Neural cell (in vitro differentiated cells): ENCODE results near the gene RNF223. TPM values are rescaled to one million over a fixed set of nuclear protein-coding genes. Genes with fewer than 3 reads are reported as not detected.

Experiments
- H2AFZ ChIP-seq: fragments of 200-600, 300-800 bp; sonication (generic), shearing (Covaris generic); 2 replicates; pipeline ENCODE4 v1.6.0; 2014; ENCODE audit warnings: low read depth, mild to moderate bottlenecking, antibody characterized with exemption, low read length, moderate library complexity
- H3F3A ChIP-seq: fragments of 200-600 bp; shearing (Covaris generic); 2 replicates; pipeline ENCODE4 v1.6.1; 2016; ENCODE audit warnings: mild to moderate bottlenecking, moderate library complexity, mixed read lengths, antibody characterized with exemption, low read length; ENCODE audit not compliant: insufficient read depth, poor library complexity, severe bottlenecking
- H3K27ac ChIP-seq: fragments of 200-600, 300-800 bp; sonication (generic), shearing (Covaris generic); 2 replicates; pipeline ENCODE4 v1.5.1; 2014; ENCODE audit warnings: mild to moderate bottlenecking, low read length, moderate library complexity
- H3K27me3 ChIP-seq: fragments of 300-800, 200-600 bp; sonication (generic), shearing (Covaris generic); 2 replicates; pipeline ENCODE4 v1.6.0; 2014; ENCODE audit warnings: mild to moderate bottlenecking, low read depth, low read length, moderate library complexity; ENCODE audit not compliant: insufficient read depth
- H3K36me3 ChIP-seq: fragments of 300-800, 200-600 bp; sonication (generic), shearing (Covaris generic); 2 replicates; pipeline ENCODE4 v1.5.1; 2014; ENCODE audit warnings: mild to moderate bottlenecking, antibody characterized with exemption, low read length, moderate library complexity; ENCODE audit not compliant: insufficient read depth
- H3K4me2 ChIP-seq: fragments of 300-800, 200-600 bp; sonication (generic), shearing (Covaris generic); 2 replicates; pipeline ENCODE4 v1.6.0; 2014; ENCODE audit warnings: mild to moderate bottlenecking, low read length
- H3K4me3 ChIP-seq: fragments of 300-800, 200-600 bp; sonication (generic), shearing (Covaris generic); 2 replicates; pipeline ENCODE4 v1.5.1; 2014; ENCODE audit warnings: mild to moderate bottlenecking, low read length, moderate library complexity
- H3K79me2 ChIP-seq: fragments of 200-600 bp; shearing (Covaris generic); replicated peaks from 2 replicates; pipeline ENCODE4 v1.6.0; 2014; ENCODE audit warnings: mild to moderate bottlenecking, low read length, moderate library complexity; ENCODE audit not compliant: insufficient read depth
- H3K9ac ChIP-seq: fragments of 300-800, 200-600 bp; sonication (generic), shearing (Covaris generic); 2 replicates; pipeline ENCODE4 v1.6.1; 2016; ENCODE audit warnings: mild to moderate bottlenecking, low read length, mixed read lengths
- H3K9me2 ChIP-seq: fragments of 200-600 bp; shearing (Covaris generic); 2 replicates; pipeline ENCODE4 v1.6.1; 2016; ENCODE audit warnings: mild to moderate bottlenecking, low read length, mixed read lengths; ENCODE audit not compliant: insufficient read depth
- H3K9me3 ChIP-seq: fragments of 200-600, 300-800 bp; sonication (generic), shearing (Covaris generic); 2 replicates; pipeline ENCODE4 v1.6.1; 2016; ENCODE audit warnings: mild to moderate bottlenecking, mixed run types, low read length, moderate library complexity, mixed read lengths
- H4K20me1 ChIP-seq: fragments of 200-600 bp; shearing (Covaris generic); 2 replicates; pipeline ENCODE4 v1.6.1; 2016; ENCODE audit warnings: mild to moderate bottlenecking, mixed run types; ENCODE audit not compliant: insufficient read depth
- EP300 ChIP-seq: fragments of 450-650 bp; conservative IDR thresholded peaks from 2 replicates; pipeline ENCODE4 v1.6.1; 2014; ENCODE audit warnings: antibody characterized with exemption, mild to moderate bottlenecking, moderate library complexity; ENCODE audit not compliant: poor library complexity, severe bottlenecking
- EZH2 ChIP-seq: fragments of 200-600, 300-800 bp; shearing (Covaris generic), sonication (generic); IDR thresholded peaks from 2 replicates; pipeline ENCODE4 v1.6.1; 2014; ENCODE audit warnings: antibody characterized with exemption, low read length, borderline replicate concordance, mild to moderate bottlenecking; ENCODE audit not compliant: insufficient read depth, poor library complexity, severe bottlenecking
- MXI1 ChIP-seq: fragments of 450-650 bp; conservative IDR thresholded peaks from 2 replicates; pipeline ENCODE4 v1.6.1; 2014; ENCODE audit warnings: antibody characterized with exemption, mild to moderate bottlenecking; ENCODE audit not compliant: poor library complexity, severe bottlenecking
- POLR2AphosphoS5 ChIP-seq: IDR thresholded peaks from 2 replicates; pipeline ENCODE4 v1.6.1; 2012
- RAD21 ChIP-seq: fragments of 450-650 bp; conservative IDR thresholded peaks from 2 replicates; pipeline ENCODE4 v1.6.1; 2014; ENCODE audit warnings: antibody characterized with exemption, mild to moderate bottlenecking, moderate library complexity
- SMC3 ChIP-seq: fragments of 450-650 bp; conservative IDR thresholded peaks from 2 replicates; pipeline ENCODE4 v1.6.1; 2014; ENCODE audit warnings: antibody characterized with exemption, mild to moderate bottlenecking, moderate library complexity; ENCODE audit not compliant: poor library complexity
- TAF1 ChIP-seq: IDR thresholded peaks from 2 replicates; pipeline ENCODE4 v1.6.1; 2012; ENCODE audit warnings: low read depth
- polyA plus RNA-seq: library from polyadenylated mRNA; depleted of rRNA; stranded (reverse); fragments of >200 nt; gene quantifications from 2 replicates; pipeline ENCODE4 v1.2.3, GENCODE V29; 2014
- TF ChIP-seq, protein P1 (sequence below): IDR thresholded peaks from 2 replicates; pipeline ENCODE4 v1.6.1; 2012; ENCODE audit warnings: borderline replicate concordance
- TF ChIP-seq, protein P2 (sequence below): fragments of 450-650 bp; IDR thresholded peaks from 2 replicates; pipeline ENCODE4 v1.5.1; 2014; ENCODE audit warnings: antibody characterized with exemption, mild to moderate bottlenecking, moderate library complexity; ENCODE audit not compliant: poor library complexity, severe bottlenecking

The RNF223 gene
- polyA plus RNA-seq, 1 donor from 2014 or later = not detected

DNA sequence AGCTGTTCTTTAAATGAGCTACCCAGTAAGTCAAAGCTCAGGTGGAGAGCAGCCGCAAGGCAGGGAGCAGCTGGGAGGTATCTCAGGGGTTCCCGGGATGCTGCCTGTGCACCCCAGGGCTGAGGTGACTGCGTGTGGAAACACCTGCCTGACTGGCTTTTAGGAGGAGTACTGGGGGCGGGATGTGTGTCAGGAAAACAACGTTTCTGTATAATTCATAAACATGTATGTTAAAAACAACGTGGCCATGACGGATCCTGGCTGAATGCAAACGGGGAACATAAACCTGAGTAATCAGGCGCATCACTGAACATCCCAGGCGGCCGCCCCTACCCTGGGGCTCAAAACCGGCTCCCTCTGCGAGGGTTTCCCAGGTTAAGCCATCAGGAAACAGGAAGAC is 40.3 kb upstream of the RNF223 start:
- Histone ChIP-seq H3K27me3 (peaks cover 5% of the 10 kb centered on the region), H3K79me2 (no peaks in the 10 kb centered on the region), H3K36me3 (no peaks in the 10 kb centered on the region), H3K27ac (no peak overlapping the region), H3K9ac (no peak overlapping the region), H3F3A (no peaks in the 10 kb centered on the region), H2AFZ (no peak overlapping the region), H3K9me3 (no peaks in the 10 kb centered on the region), H3K4me2 (no peak overlapping the region), H3K4me3 (peak overlapping the region; percentile 81), H3K9me2 (no peaks in the 10 kb centered on the region), H4K20me1 (no peaks in the 10 kb centered on the region)
- no peak for TF ChIP-seq MXI1
- no peak for TF ChIP-seq RAD21
- TF ChIP-seq SMC3 = no peak
- TF ChIP-seq, protein P1, sequence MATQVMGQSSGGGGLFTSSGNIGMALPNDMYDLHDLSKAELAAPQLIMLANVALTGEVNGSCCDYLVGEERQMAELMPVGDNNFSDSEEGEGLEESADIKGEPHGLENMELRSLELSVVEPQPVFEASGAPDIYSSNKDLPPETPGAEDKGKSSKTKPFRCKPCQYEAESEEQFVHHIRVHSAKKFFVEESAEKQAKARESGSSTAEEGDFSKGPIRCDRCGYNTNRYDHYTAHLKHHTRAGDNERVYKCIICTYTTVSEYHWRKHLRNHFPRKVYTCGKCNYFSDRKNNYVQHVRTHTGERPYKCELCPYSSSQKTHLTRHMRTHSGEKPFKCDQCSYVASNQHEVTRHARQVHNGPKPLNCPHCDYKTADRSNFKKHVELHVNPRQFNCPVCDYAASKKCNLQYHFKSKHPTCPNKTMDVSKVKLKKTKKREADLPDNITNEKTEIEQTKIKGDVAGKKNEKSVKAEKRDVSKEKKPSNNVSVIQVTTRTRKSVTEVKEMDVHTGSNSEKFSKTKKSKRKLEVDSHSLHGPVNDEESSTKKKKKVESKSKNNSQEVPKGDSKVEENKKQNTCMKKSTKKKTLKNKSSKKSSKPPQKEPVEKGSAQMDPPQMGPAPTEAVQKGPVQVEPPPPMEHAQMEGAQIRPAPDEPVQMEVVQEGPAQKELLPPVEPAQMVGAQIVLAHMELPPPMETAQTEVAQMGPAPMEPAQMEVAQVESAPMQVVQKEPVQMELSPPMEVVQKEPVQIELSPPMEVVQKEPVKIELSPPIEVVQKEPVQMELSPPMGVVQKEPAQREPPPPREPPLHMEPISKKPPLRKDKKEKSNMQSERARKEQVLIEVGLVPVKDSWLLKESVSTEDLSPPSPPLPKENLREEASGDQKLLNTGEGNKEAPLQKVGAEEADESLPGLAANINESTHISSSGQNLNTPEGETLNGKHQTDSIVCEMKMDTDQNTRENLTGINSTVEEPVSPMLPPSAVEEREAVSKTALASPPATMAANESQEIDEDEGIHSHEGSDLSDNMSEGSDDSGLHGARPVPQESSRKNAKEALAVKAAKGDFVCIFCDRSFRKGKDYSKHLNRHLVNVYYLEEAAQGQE = no peak
- TF ChIP-seq EZH2 = no peak
- no peak for TF ChIP-seq POLR2AphosphoS5
- no peak for TF ChIP-seq EP300
- TF ChIP-seq, protein P2, sequence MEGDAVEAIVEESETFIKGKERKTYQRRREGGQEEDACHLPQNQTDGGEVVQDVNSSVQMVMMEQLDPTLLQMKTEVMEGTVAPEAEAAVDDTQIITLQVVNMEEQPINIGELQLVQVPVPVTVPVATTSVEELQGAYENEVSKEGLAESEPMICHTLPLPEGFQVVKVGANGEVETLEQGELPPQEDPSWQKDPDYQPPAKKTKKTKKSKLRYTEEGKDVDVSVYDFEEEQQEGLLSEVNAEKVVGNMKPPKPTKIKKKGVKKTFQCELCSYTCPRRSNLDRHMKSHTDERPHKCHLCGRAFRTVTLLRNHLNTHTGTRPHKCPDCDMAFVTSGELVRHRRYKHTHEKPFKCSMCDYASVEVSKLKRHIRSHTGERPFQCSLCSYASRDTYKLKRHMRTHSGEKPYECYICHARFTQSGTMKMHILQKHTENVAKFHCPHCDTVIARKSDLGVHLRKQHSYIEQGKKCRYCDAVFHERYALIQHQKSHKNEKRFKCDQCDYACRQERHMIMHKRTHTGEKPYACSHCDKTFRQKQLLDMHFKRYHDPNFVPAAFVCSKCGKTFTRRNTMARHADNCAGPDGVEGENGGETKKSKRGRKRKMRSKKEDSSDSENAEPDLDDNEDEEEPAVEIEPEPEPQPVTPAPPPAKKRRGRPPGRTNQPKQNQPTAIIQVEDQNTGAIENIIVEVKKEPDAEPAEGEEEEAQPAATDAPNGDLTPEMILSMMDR = no peak
- TF ChIP-seq TAF1 = no peak

DNA sequence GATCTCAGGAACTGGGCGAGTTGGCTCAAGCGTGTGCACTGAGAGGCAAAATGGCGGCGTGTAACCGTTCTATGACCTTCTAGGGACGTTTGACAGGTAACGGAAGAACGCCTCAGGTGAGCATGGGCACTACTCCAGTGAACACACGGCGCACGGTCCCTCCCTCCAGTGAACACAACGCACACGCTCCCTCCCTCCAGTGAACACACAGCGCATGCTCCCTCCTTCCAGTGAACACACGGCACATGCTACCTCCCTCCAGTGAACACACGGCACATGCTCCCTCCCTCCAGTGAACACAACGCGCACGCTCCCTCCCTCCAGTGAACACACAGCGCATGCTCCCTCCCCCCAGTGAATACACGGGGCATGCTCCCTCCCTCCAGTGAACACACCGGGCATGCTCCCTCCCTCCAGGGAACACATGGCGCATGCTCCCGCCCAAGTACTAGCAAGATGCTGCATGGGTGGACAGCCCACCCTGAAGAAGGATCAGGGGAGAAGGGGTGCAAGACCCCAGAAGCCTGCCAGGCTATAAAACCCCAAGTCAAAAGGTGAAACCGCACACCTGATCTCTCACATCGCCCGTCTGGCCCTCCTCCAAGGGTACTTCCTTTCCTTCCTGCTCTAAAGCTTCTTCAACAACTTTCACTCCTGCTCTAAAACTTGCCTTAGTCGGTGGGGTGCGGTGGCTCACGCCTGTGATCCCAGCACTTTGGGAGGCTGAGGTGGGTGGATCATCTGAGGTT is 38.3 kb upstream of the RNF223 start:
- H3K79me2 ChIP-seq = no peaks in the 10 kb centered on the region
- TF ChIP-seq, protein P1 = no peak
- TF ChIP-seq MXI1 (no peak), POLR2AphosphoS5 (no peak), EP300 (no peak), TAF1 (no peak), SMC3 (no peak), EZH2 (no peak), RAD21 (no peak)
- TF ChIP-seq, protein P2 = no peak
- no peaks in the 10 kb centered on the region for H3K9me2 ChIP-seq
- H3K4me2 ChIP-seq = no peak overlapping the region
- no peaks in the 10 kb centered on the region for H3F3A ChIP-seq
- no peak overlapping the region for H3K27ac ChIP-seq
- peaks cover 3% of the 10 kb centered on the region for H3K27me3 ChIP-seq
- H4K20me1 ChIP-seq = no peaks in the 10 kb centered on the region
- no peak overlapping the region for H3K9ac ChIP-seq
- H3K4me3 ChIP-seq = no peak overlapping the region
- H3K36me3 ChIP-seq = no peaks in the 10 kb centered on the region
- H2AFZ ChIP-seq = no peak overlapping the region
- H3K9me3 ChIP-seq = no peaks in the 10 kb centered on the region
